HG03095 (cell line): ENCODE measurements around the gene CLDN14.
"Not testable (repeated sequence)": the region's sequence is repeated elsewhere in the genome, so short reads cannot be mapped to it uniquely, and the experiment has no call there.

Experiments
- ATAC-seq: cut with Tn5 transposase; IDR thresholded peaks from one replicate; pipeline ENCODE4 v1.9.1; 2021; ENCODE audit warnings: moderate library complexity; ENCODE audit not compliant: unreplicated experiment

The CLDN14 gene

GRCh38 chr21:36502365-36502764 lies 22.4 kb upstream of the CLDN14 start:
- ATAC-seq = no peak

- ATAC-seq = no peak
Observed at GRCh38 chr21:36501589-36501892, 21.6 kb upstream of the CLDN14 start.

GRCh38 chr21:36499578-36500471 lies 19.9 kb upstream of the CLDN14 start:
- no peak for ATAC-seq

- ATAC-seq = no peak
Observed at GRCh38 chr21:36494557-36494956, 14.6 kb upstream of the CLDN14 start.

- no peak for ATAC-seq
Observed at GRCh38 chr21:36491209-36491910, 11.4 kb upstream of the CLDN14 start.

- no peak for ATAC-seq
Observed at GRCh38 chr21:36489776-36490165, 9.8 kb upstream of the CLDN14 start.

- ATAC-seq = no peak
Observed at GRCh38 chr21:36489103-36489775, 9.3 kb upstream of the CLDN14 start.

GRCh38 chr21:36487641-36488307 lies 7.9 kb upstream of the CLDN14 start:
- no peak for ATAC-seq

- no peak for ATAC-seq
Observed at GRCh38 chr21:36486246-36486645, 6.3 kb upstream of the CLDN14 start.

- no peak for ATAC-seq
Observed at GRCh38 chr21:36485476-36485875, 5.6 kb upstream of the CLDN14 start.

GRCh38 chr21:36483095-36483494 lies 3.2 kb upstream of the CLDN14 start:
- ATAC-seq = no peak

GRCh38 chr21:36482673-36483072 lies 2.8 kb upstream of the CLDN14 start:
- ATAC-seq = no peak

GRCh38 chr21:36482181-36482580 lies 2.3 kb upstream of the CLDN14 start:
- ATAC-seq = no peak

GRCh38 chr21:36481639-36482038 lies 1.7 kb upstream of the CLDN14 start:
- ATAC-seq = no peak

- ATAC-seq = no peak
Observed at GRCh38 chr21:36480618-36481017, 696 bp upstream of the CLDN14 start.

GRCh38 chr21:36478941-36479340 lies 981 bp downstream of the CLDN14 start:
- ATAC-seq = no peak

- no peak for ATAC-seq
Observed at GRCh38 chr21:36478207-36478701, 1.7 kb downstream of the CLDN14 start.

- ATAC-seq = no peak
Observed at GRCh38 chr21:36477559-36477958, 2.4 kb downstream of the CLDN14 start.

- no peak for ATAC-seq
Observed at GRCh38 chr21:36477001-36477400, 2.9 kb downstream of the CLDN14 start.

- ATAC-seq = not testable (repeated sequence)
Observed at GRCh38 chr21:36476541-36476940, 3.4 kb downstream of the CLDN14 start.

- no peak for ATAC-seq
Observed at GRCh38 chr21:36474591-36474990, 5.3 kb downstream of the CLDN14 start.
